Immature natural killer cell (primary cell): ENCODE measurements around the gene DLGAP4. TPM values are rescaled to one million over a fixed set of nuclear protein-coding genes. Genes with fewer than 3 reads are reported as not detected.
A peak's percentile ranks its signal among the peaks of the same experiment; 100 is the strongest.
"Not testable (repeated sequence)": the region's sequence is repeated elsewhere in the genome, so short reads cannot be mapped to it uniquely, and the experiment has no call there.

Source experiments
- DNase-seq, 3 donors: peaks; one replicate each; pipeline ENCODE4 v3.0.0; 2022; ENCODE audit warnings: mixed read lengths in 1 of 3
- H3K27ac Mint-ChIP-seq, 6 donors: one replicate each; pipeline ENCODE4 v1.8.0; 2020; ENCODE audit warnings: mixed read lengths in 6 of 6, mild to moderate bottlenecking in 5 of 6, inconsistent platforms in 4 of 6, moderate library complexity in 3 of 6
- H3K27me3 Mint-ChIP-seq, 3 donors: one replicate each; pipeline ENCODE4 v1.8.0; 2020 to 2021; ENCODE audit warnings: low read depth in 3 of 3, mild to moderate bottlenecking in 3 of 3, mixed read lengths in 3 of 3, moderate library complexity in 3 of 3, inconsistent platforms in 1 of 3
- H3K36me3 Mint-ChIP-seq, 3 donors: one replicate each; pipeline ENCODE4 v1.8.0; 2020; ENCODE audit warnings: mixed read lengths in 3 of 3, inconsistent platforms in 2 of 3, mild to moderate bottlenecking in 2 of 3
- H3K4me1 Mint-ChIP-seq, 2 donors: one replicate each; pipeline ENCODE4 v1.8.0; 2020; ENCODE audit warnings: inconsistent platforms in 2 of 2, mild to moderate bottlenecking in 2 of 2, mixed read lengths in 2 of 2, moderate library complexity in 1 of 2
- H3K4me3 Mint-ChIP-seq, 5 donors: one replicate each; pipeline ENCODE4 v1.8.0; 2020; ENCODE audit warnings: mild to moderate bottlenecking in 5 of 5, mixed read lengths in 5 of 5, inconsistent platforms in 3 of 5, moderate library complexity in 3 of 5
- H3K9me3 Mint-ChIP-seq, 6 donors: one replicate each; pipeline ENCODE4 v1.8.0; 2020; ENCODE audit warnings: mild to moderate bottlenecking in 6 of 6, mixed read lengths in 6 of 6, inconsistent platforms in 4 of 6, moderate library complexity in 3 of 6
- polyA plus RNA-seq, 3 donors: library from polyadenylated mRNA; unstranded; fragments of 300-500 nt; fragmentation: Illumina TruSeq; gene quantifications; one replicate each; pipeline ENCODE4 v1.2.3, GENCODE V29; 2021

DLGAP4 gene
- polyA plus RNA-seq, 3 donors from 2014 or later: 9.0 to 29.0 (median 12.6) TPM

- DNase-seq: no peak
- Mint-ChIP-seq H3K4me3 (no peak overlapping the region), H3K36me3 (no peaks in the 10 kb centered on the region), H3K9me3 (no peaks in the 10 kb centered on the region), H3K27ac (peak overlapping the region in 1 of 6 donors; percentile 19), H3K4me1 (no peaks in the 10 kb centered on the region), H3K27me3 (peaks cover 0 to 2% (median 2%) of the 10 kb centered on the region in 3 donors)
Observed at GRCh38 chr20:36547186-36548005, 241.3 kb downstream of the DLGAP4 start.

DNA sequence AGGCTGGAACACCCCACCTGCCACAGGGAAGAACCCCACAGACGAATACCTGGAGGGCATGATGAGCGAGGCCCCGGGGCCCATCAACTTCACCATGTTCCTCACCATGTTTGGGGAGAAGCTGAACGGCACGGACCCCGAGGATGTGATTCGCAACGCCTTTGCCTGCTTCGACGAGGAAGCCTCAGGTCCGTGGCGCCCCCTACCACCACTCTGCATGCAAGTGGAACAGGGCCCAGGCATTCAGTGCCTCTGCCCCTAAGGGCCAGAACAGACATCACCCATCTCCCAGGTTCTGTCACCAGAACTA, 241.8 kb downstream of the DLGAP4 start:
- Mint-ChIP-seq H3K9me3 (no peaks in the 10 kb centered on the region), H3K4me1 (no peaks in the 10 kb centered on the region), H3K4me3 (no peak overlapping the region), H3K36me3 (no peaks in the 10 kb centered on the region), H3K27me3 (peaks cover 2 to 3% (median 2%) of the 10 kb centered on the region in 3 donors), H3K27ac (no peak overlapping the region)
- DNase-seq: no peak

DNA sequence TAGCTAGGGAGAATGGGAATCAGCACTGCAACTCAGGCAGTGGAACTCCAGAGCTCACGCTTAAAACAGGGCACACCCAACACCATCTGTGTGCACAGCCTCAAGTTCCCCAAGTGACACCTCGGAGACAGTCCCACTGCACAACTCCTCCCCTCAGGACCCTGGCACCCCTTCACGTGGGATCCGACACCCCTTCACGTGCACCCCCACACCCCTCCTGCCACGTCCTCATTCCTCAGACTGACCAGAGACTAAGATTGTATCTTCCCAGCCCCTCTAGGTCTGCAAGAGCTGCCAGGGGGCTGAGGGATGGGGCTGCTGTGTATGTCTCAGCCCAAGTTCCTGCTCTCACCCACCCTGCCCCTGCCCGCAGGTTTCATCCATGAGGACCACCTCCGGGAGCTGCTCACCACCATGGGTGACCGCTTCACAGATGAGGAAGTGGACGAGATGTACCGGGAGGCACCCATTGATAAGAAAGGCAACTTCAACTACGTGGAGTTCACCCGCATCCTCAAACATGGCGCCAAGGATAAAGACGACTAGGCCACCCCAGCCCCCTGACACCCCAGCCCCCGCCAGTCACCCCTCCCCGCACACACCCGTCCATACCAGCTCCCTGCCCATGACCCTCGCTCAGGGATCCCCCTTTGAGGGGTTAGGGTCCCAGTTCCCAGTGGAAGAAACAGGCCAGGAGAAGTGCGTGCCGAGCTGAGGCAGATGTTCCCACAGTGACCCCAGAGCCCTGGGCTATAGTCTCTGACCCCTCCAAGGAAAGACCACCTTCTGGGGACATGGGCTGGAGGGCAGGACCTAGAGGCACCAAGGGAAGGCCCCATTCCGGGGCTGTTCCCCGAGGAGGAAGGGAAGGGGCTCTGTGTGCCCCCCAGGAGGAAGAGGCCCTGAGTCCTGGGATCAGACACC, 242.8 kb downstream of the DLGAP4 start:
- no peaks in the 10 kb centered on the region for H3K9me3 Mint-ChIP-seq

GRCh38 chr20:36549628-36549941, 243.4 kb downstream of the DLGAP4 start:
- Mint-ChIP-seq H3K4me3 (no peak overlapping the region), H3K27me3 (peaks cover 2 to 3% (median 2%) of the 10 kb centered on the region in 3 donors), H3K36me3 (no peaks in the 10 kb centered on the region), H3K27ac (no peak overlapping the region), H3K4me1 (no peaks in the 10 kb centered on the region), H3K9me3 (no peaks in the 10 kb centered on the region)
- no peak for DNase-seq

More for the DNA sequence above, 242.8 kb downstream of the DLGAP4 start:
- no peak for DNase-seq
- Mint-ChIP-seq H3K27me3 (peaks cover 2 to 3% (median 2%) of the 10 kb centered on the region in 3 donors), H3K36me3 (no peaks in the 10 kb centered on the region), H3K27ac (no peak overlapping the region), H3K4me1 (no peaks in the 10 kb centered on the region), H3K4me3 (no peak overlapping the region)

DNA sequence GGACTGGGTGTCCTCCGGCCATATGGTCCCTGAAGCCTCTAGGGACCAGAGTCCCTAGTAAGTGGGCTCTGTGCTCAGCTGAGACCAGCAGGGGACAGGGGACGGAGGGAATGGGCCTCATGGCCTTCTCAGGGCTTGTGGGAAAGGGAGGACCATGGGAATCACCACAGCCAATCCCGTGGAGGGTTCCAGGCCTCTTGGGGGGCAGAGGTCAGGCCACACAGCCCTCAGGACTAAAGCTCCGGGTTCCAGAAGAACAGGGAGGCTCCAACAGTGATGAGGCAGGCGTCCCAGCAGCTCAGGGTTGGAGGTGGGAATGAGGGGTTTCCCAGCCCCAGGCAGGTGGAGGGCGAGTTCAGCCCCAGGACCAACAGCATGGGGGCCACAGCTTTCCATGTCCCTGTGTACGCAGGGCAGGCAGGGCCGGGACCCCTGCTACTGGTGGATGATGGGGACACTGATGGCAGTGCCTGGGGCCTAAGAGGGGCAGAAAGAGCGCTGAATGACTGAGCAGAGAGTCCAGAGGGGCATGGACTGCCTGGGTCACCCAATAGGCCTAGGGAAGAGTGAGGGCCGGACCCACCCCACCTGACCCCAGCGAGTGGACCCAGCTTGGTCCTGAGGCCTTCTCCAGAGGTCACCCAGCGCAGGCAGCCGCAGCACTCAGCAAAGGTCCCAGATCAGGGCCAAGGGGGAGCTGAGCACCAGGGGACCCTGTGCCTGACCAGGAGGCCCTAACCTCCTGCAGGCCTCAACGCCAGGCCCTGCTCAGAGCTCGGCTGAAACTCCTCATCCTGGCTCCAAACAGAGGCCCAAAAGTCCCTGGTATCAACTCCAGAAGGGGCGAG, 244.0 kb downstream of the DLGAP4 start:
- Mint-ChIP-seq H3K27ac (no peak overlapping the region), H3K36me3 (no peaks in the 10 kb centered on the region), H3K27me3 (peaks cover 0 to 3% (median 2%) of the 10 kb centered on the region in 3 donors), H3K9me3 (no peaks in the 10 kb centered on the region), H3K4me1 (no peaks in the 10 kb centered on the region), H3K4me3 (no peak overlapping the region)
- DNase-seq: no peak

DNA sequence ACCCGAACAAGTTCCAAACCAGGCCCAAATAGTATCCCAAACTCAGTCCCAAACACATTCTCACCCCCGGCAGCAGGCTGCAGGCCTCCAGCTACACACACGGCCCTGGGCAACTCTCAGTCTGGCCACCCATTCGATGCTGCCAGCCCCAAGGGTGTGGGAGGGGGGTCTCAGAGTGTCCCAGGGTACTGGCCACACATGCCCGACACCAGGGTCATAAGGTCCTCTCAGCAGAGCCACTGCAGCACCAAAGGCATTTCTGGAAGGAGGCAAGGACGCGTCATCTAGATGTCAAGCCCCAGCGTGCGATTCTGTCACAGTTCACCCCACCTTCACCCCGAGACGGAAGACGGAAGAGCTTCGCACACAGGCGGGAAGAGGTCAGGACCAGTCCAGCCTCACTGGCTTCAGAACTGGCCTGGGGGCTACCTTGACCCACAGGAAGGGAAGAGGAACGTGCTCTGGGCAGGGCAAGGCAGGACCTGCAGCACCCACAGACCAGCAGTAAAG, 244.7 kb downstream of the DLGAP4 start:
- Mint-ChIP-seq H3K9me3 (no peaks in the 10 kb centered on the region), H3K4me1 (no peaks in the 10 kb centered on the region), H3K4me3 (no peak overlapping the region), H3K36me3 (no peaks in the 10 kb centered on the region), H3K27me3 (peaks cover 0 to 3% (median 2%) of the 10 kb centered on the region in 3 donors), H3K27ac (no peak overlapping the region)
- DNase-seq: no peak

GRCh38 chr20:36555248-36555647, 249.1 kb downstream of the DLGAP4 start:
- H3K9me3 Mint-ChIP-seq: no peaks in the 10 kb centered on the region
- peaks cover 0 to 3% (median 0%) of the 10 kb centered on the region in 3 donors for H3K27me3 Mint-ChIP-seq
- peaks cover 7 to 9% of the 10 kb centered on the region in 2 donors for H3K4me1 Mint-ChIP-seq
- DNase-seq: no peak
- no peak overlapping the region for H3K4me3 Mint-ChIP-seq
- H3K36me3 Mint-ChIP-seq: no peaks in the 10 kb centered on the region
- H3K27ac Mint-ChIP-seq: no peak overlapping the region

- Mint-ChIP-seq H3K4me3 (peak overlapping the region in 1 of 5 donors; percentile 13), H3K4me1 (peaks cover 25 to 29% of the 10 kb centered on the region in 2 donors), H3K9me3 (peaks cover 10 to 27% (median 23%) of the 10 kb centered on the region in 6 donors), H3K27ac (peak overlapping the region in 5 of 6 donors; percentile 17 to 100 (median 95)), H3K27me3 (peaks cover 19 to 37% (median 32%) of the 10 kb centered on the region in 3 donors), H3K36me3 (peaks cover 0 to 4% (median 0%) of the 10 kb centered on the region in 3 donors)
- no peak for DNase-seq
Observed at GRCh38 chr20:36562724-36563123, 256.6 kb downstream of the DLGAP4 start.

DNA sequence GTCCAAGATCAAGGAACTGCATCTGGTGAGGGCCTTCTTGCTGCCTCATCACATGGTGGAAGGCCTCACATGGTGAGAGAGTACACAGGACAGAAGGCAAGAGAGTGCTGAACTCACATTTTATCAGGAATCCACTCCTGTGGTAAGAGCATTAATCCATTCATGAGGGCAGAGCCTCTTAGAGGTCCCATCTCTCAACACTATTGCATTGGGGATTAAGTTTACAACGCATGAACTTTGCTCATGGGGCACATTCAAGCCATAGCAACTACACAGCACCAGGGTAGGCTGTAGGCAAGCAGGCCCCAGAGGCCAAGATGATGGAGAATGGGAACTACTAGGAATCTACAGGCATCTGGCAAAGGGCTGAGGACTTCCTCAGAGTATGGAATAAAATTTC, 257.2 kb downstream of the DLGAP4 start:
- H3K27ac Mint-ChIP-seq: peak overlapping the region; percentile 88 to 100 (median 96)
- H3K9me3 Mint-ChIP-seq: peaks cover 10 to 27% (median 23%) of the 10 kb centered on the region in 6 donors

GRCh38 chr20:36564078-36564725, 258.1 kb downstream of the DLGAP4 start:
- peak; percentile 76 to 84 (median 83) for DNase-seq
- H3K4me1 Mint-ChIP-seq: peaks cover 25 to 29% of the 10 kb centered on the region in 2 donors
- H3K4me3 Mint-ChIP-seq: peak overlapping the region; percentile 10 to 73 (median 57)
- H3K27ac Mint-ChIP-seq: peak overlapping the region; percentile 88 to 100 (median 96)
- not testable (repeated sequence) for H3K36me3 Mint-ChIP-seq
- peaks cover 19 to 37% (median 32%) of the 10 kb centered on the region in 3 donors for H3K27me3 Mint-ChIP-seq
- peaks cover 10 to 27% (median 23%) of the 10 kb centered on the region in 6 donors for H3K9me3 Mint-ChIP-seq

More for the DNA sequence above, 257.2 kb downstream of the DLGAP4 start:
- peaks cover 25 to 29% of the 10 kb centered on the region in 2 donors for H3K4me1 Mint-ChIP-seq
- peak overlapping the region in 3 of 5 donors; percentile 35 to 73 (median 40) for H3K4me3 Mint-ChIP-seq
- peaks cover 19 to 37% (median 32%) of the 10 kb centered on the region in 3 donors for H3K27me3 Mint-ChIP-seq
- DNase-seq: no peak
- H3K36me3 Mint-ChIP-seq: peaks cover 0 to 4% (median 0%) of the 10 kb centered on the region in 3 donors

- not testable (repeated sequence) for H3K36me3 Mint-ChIP-seq
- peaks cover 10 to 27% (median 23%) of the 10 kb centered on the region in 6 donors for H3K9me3 Mint-ChIP-seq
- H3K4me1 Mint-ChIP-seq: peaks cover 25 to 29% of the 10 kb centered on the region in 2 donors
- H3K27ac Mint-ChIP-seq: peak overlapping the region; percentile 83 to 97 (median 94)
- peak; percentile 84 to 88 (median 87) for DNase-seq
- peaks cover 19 to 37% (median 32%) of the 10 kb centered on the region in 3 donors for H3K27me3 Mint-ChIP-seq
- H3K4me3 Mint-ChIP-seq: peak overlapping the region; percentile 36 to 69 (median 44)
Observed at GRCh38 chr20:36564726-36565121, 258.6 kb downstream of the DLGAP4 start.

GRCh38 chr20:36565520-36565919, 259.4 kb downstream of the DLGAP4 start:
- DNase-seq: no peak
- H3K27ac Mint-ChIP-seq: peak overlapping the region; percentile 83 to 97 (median 94)
- H3K4me1 Mint-ChIP-seq: peaks cover 25 to 29% of the 10 kb centered on the region in 2 donors
- peaks cover 19 to 37% (median 32%) of the 10 kb centered on the region in 3 donors for H3K27me3 Mint-ChIP-seq
- peaks cover 10 to 27% (median 23%) of the 10 kb centered on the region in 6 donors for H3K9me3 Mint-ChIP-seq
- H3K4me3 Mint-ChIP-seq: no peak overlapping the region
- H3K36me3 Mint-ChIP-seq: peaks cover 0 to 4% (median 0%) of the 10 kb centered on the region in 3 donors
